PFSK-1 (cell line): ENCODE results near the gene APRT.

Source experiments
- FOXP2 ChIP-seq: optimal IDR thresholded peaks from 2 replicates; pipeline ENCODE3; 2011; ENCODE audit warnings: borderline replicate concordance, control low read depth, inconsistent platforms; ENCODE audit not compliant: insufficient read depth; ENCODE audit errors: extremely low read length, extremely low read depth
- POLR2AphosphoS5 ChIP-seq: IDR thresholded peaks from 2 replicates; pipeline ENCODE4 v1.6.1; 2012; ENCODE audit warnings: low read depth, mild to moderate bottlenecking, control low read depth, low read length, moderate library complexity
- SIN3A ChIP-seq: IDR thresholded peaks from 2 replicates; pipeline ENCODE4 v1.6.1; 2012; ENCODE audit warnings: mild to moderate bottlenecking, low read length, moderate library complexity, borderline replicate concordance; ENCODE audit not compliant: insufficient read depth
- TAF1 ChIP-seq: IDR thresholded peaks from 2 replicates; pipeline ENCODE4 v1.6.1; 2012; ENCODE audit warnings: low read length, control low read depth, borderline replicate concordance; ENCODE audit not compliant: insufficient read depth
- TF ChIP-seq, protein P1 (sequence below), 2 experiments: IDR thresholded peaks; 2 replicates each; pipeline versions ENCODE4 v1.6.1 to v1.8.0; 2011 to 2012; ENCODE audit warnings: low read depth in 2 of 2, low read length in 2 of 2, control low read depth in 1 of 2, inconsistent platforms in 1 of 2, mild to moderate bottlenecking in 1 of 2, moderate library complexity in 1 of 2; ENCODE audit not compliant: insufficient read depth in 1 of 2

APRT gene

GRCh38 chr16:88792078-88792550 is 19.6 kb downstream of the APRT start:
- TF ChIP-seq TAF1, result no peak
- no peak for TF ChIP-seq FOXP2
- no peak for TF ChIP-seq SIN3A
- TF ChIP-seq POLR2AphosphoS5, result no peak
- TF ChIP-seq, protein P1, sequence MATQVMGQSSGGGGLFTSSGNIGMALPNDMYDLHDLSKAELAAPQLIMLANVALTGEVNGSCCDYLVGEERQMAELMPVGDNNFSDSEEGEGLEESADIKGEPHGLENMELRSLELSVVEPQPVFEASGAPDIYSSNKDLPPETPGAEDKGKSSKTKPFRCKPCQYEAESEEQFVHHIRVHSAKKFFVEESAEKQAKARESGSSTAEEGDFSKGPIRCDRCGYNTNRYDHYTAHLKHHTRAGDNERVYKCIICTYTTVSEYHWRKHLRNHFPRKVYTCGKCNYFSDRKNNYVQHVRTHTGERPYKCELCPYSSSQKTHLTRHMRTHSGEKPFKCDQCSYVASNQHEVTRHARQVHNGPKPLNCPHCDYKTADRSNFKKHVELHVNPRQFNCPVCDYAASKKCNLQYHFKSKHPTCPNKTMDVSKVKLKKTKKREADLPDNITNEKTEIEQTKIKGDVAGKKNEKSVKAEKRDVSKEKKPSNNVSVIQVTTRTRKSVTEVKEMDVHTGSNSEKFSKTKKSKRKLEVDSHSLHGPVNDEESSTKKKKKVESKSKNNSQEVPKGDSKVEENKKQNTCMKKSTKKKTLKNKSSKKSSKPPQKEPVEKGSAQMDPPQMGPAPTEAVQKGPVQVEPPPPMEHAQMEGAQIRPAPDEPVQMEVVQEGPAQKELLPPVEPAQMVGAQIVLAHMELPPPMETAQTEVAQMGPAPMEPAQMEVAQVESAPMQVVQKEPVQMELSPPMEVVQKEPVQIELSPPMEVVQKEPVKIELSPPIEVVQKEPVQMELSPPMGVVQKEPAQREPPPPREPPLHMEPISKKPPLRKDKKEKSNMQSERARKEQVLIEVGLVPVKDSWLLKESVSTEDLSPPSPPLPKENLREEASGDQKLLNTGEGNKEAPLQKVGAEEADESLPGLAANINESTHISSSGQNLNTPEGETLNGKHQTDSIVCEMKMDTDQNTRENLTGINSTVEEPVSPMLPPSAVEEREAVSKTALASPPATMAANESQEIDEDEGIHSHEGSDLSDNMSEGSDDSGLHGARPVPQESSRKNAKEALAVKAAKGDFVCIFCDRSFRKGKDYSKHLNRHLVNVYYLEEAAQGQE (IDR thresholded peaks at IDR 0.05; ENCODE audit: insufficient read depth in 1 of 2, low read depth in 2 of 2, low read length in 2 of 2), result no peak

- no peak for TF ChIP-seq SIN3A
- TF ChIP-seq TAF1, result no peak
- TF ChIP-seq POLR2AphosphoS5, result no peak
- no peak for TF ChIP-seq FOXP2
Measured at GRCh38 chr16:88790312-88791211, 21.2 kb downstream of the APRT start.

DNA sequence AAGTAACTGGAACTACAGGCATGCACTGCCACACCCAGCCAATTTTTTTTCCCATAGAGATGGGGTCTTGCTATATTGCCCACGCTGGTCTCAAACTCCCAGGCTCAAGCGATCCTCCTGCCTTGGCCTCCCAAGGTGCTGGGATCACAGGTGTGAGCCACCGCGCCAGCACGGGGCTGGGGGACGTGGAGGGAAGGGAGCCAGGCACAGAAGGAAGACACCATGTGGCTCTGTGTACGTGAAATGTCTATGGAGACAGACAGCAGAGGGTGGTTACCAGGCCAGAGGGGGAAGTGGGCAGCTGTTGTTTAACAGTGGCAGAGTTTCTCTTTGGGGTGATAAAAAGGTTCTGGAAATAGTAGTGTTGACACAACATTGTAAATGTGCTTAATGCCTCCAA is 22.1 kb downstream of the APRT start:
- TF ChIP-seq, protein P1 (IDR thresholded peaks at IDR 0.05; ENCODE audit: insufficient read depth in 1 of 2, low read depth in 2 of 2, low read length in 2 of 2), result no peak
- TF ChIP-seq TAF1 (no peak), POLR2AphosphoS5 (no peak), SIN3A (no peak), FOXP2 (no peak)

GRCh38 chr16:88787579-88788314 is 24.0 kb downstream of the APRT start:
- TF ChIP-seq FOXP2, result no peak
- TF ChIP-seq TAF1, result no peak
- TF ChIP-seq, protein P1 (IDR thresholded peaks at IDR 0.05; ENCODE audit: insufficient read depth in 1 of 2, low read depth in 2 of 2, low read length in 2 of 2), result no peak
- TF ChIP-seq POLR2AphosphoS5, result no peak
- no peak for TF ChIP-seq SIN3A

DNA sequence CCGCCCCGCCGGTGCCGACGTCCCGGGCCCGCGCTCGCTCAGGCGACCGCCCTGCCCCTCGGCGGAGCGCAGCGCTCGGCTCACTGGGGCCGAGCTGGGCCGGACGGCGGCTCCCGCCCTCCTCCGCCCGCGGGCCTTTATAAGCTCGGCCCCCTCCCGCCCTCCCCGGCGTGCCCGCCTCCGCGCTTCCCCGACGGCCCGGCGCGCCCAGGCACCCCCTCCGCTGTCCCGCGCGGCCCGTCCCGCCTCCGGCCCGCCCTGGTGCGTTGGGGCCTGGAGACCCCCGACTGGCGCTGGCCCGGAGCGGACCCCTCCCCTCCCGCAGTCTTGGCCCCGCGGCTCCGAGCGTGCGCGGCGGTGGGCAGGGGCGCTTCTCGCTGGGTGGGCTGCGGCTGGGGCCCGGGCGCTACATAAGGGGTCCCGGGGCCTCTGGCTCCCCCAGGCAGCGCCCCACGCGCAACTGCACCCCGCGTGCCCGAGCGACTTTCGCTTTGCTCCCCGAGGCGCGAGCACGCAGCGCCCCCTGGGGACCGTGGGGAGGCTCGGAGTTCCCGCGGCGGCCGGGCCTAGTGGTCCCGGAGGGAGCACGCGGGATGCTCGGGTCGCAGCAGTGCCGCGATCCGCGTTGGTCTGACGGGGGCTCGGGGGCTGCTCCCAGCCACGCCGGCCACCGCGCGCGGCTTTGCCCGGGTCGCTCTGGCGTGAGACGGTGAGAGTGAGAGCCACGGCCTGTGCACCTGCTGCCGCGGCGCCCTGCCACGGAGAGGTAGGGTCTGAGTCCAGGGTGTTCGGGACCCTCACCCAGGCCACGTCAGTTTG is 26.4 kb downstream of the APRT start, which contains the start of gene PIEZO1:
PIEZO1 (minus strand) TSS at position 115 of the 819 bp plus-strand sequence. CDS start 256 bp downstream, outside the sequence.
- no peak for TF ChIP-seq FOXP2
